ENCODE results near the gene SLC9A7. TPM values are rescaled to one million over a fixed set of nuclear protein-coding genes. Genes with fewer than 3 reads are reported as not detected.
A peak's percentile ranks its signal among the peaks of the same experiment; 100 is the strongest.

SLC9A7 gene
- total RNA-seq, 1 donor from 2014 or later: 1.4 TPM

DNA sequence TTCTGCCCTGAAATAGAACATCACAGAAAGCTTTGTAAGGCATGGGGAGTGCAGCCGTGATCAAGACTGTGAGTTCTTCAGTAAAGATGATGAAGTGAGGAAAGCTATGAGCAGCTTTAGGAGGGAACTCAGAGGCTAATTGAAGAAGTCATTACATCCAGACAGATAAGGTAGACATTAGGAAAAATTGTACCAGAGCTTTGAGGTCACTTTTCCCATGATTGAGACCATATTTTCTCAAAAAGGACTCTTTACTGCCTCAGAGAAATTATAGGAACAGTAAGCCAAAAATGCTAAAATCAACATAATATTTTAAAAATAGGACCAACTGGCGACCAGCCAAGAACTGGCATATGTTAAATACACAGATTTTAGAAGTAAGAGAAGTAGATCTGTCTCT is 174.2 kb downstream of the SLC9A7 start:
- no peaks in the 10 kb centered on the region for H3K27me3 Mint-ChIP-seq (ENCODE audit: unreplicated experiment)

DNA sequence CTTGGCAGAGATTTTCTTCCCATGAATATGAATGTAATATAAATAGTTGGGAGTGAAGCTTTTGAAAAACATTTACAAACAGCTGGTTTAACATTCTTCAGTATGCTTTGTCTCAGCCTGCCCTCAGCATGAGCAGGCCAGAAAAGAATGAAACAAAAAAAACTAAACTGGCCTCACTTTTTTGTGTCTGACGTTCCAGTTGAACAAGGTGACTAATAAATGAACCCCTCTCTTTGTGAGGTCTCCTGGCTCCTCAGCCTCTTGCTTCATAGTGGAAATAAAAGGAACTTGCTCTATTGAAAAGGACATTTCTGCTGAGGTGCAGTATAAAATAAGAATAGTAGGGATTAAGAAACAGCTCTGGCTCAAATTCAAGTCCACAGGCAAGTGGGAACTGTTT is 176.0 kb downstream of the SLC9A7 start:
- DNase-seq (ENCODE audit: extremely low spot score, unreplicated experiment): no peak
- TF ChIP-seq, protein P1, sequence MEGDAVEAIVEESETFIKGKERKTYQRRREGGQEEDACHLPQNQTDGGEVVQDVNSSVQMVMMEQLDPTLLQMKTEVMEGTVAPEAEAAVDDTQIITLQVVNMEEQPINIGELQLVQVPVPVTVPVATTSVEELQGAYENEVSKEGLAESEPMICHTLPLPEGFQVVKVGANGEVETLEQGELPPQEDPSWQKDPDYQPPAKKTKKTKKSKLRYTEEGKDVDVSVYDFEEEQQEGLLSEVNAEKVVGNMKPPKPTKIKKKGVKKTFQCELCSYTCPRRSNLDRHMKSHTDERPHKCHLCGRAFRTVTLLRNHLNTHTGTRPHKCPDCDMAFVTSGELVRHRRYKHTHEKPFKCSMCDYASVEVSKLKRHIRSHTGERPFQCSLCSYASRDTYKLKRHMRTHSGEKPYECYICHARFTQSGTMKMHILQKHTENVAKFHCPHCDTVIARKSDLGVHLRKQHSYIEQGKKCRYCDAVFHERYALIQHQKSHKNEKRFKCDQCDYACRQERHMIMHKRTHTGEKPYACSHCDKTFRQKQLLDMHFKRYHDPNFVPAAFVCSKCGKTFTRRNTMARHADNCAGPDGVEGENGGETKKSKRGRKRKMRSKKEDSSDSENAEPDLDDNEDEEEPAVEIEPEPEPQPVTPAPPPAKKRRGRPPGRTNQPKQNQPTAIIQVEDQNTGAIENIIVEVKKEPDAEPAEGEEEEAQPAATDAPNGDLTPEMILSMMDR (IDR thresholded peaks at IDR 0.05): no peak
- Mint-ChIP-seq H3K4me3 (ENCODE audit: unreplicated experiment) (no peak overlapping the region), H3K27ac (ENCODE audit: unreplicated experiment) (peak overlapping the region; percentile 84), H3K4me1 (ENCODE audit: unreplicated experiment) (peaks cover 60% of the 10 kb centered on the region), H3K9me3 (ENCODE audit: unreplicated experiment) (no peaks in the 10 kb centered on the region), H3K36me3 (ENCODE audit: unreplicated experiment) (no peaks in the 10 kb centered on the region), H3K27me3 (ENCODE audit: unreplicated experiment) (no peaks in the 10 kb centered on the region)

More for the DNA sequence above, 174.2 kb downstream of the SLC9A7 start:
- no peak for DNase-seq (ENCODE audit: extremely low spot score, unreplicated experiment)
- peak overlapping the region; percentile 84 for H3K27ac Mint-ChIP-seq (ENCODE audit: unreplicated experiment)
- H3K4me3 Mint-ChIP-seq (ENCODE audit: unreplicated experiment): no peak overlapping the region
- TF ChIP-seq, protein P1 (IDR thresholded peaks at IDR 0.05): no peak
- H3K4me1 Mint-ChIP-seq (ENCODE audit: unreplicated experiment): peaks cover 76% of the 10 kb centered on the region
- no peaks in the 10 kb centered on the region for H3K36me3 Mint-ChIP-seq (ENCODE audit: unreplicated experiment)
- no peaks in the 10 kb centered on the region for H3K9me3 Mint-ChIP-seq (ENCODE audit: unreplicated experiment)

DNA sequence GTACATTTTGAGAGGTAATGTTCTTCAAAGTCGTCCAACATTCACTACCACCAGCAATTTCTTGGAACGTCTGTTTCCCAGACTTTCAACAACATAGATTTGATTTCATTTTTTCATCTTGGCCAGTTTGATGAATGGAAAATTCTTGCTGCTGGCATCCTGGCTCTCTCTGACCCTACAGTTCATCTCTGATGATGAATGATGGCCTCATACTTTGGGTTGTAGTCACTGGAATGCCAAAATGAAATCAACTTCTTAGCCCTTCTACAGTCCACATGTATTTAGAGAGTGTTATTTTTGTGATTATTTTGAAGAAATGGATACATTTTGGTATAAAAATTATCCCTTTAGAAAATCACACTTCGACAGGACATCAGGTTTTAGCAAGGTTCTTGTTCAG is 176.6 kb downstream of the SLC9A7 start:
- Mint-ChIP-seq H3K27me3 (ENCODE audit: unreplicated experiment) (no peaks in the 10 kb centered on the region), H3K4me3 (ENCODE audit: unreplicated experiment) (no peak overlapping the region), H3K4me1 (ENCODE audit: unreplicated experiment) (peaks cover 58% of the 10 kb centered on the region), H3K27ac (ENCODE audit: unreplicated experiment) (peak overlapping the region; percentile 84), H3K36me3 (ENCODE audit: unreplicated experiment) (no peaks in the 10 kb centered on the region), H3K9me3 (ENCODE audit: unreplicated experiment) (no peaks in the 10 kb centered on the region)
- TF ChIP-seq, protein P1 (IDR thresholded peaks at IDR 0.05): no peak
- DNase-seq (ENCODE audit: extremely low spot score, unreplicated experiment): no peak

DNA sequence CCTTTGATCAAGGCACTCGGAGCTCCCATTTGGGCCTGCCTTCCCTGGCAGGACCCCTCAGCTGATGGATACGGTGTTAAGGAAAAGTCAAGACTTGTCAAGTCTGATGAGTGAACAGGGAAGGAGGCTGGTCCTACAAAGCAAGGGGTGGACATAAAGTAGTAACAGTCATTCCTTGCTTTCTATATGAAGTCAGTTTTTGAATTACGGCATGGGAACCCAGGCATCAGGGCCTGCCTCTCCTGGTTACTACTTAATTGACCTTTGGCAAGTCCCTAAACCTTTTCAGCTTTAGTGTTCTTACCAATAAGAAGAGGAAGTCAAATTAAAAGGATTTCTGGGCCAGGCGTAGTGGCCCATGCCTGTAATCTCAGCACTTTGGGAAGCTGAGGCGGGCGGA is 178.3 kb downstream of the SLC9A7 start:
- Mint-ChIP-seq H3K4me1 (ENCODE audit: unreplicated experiment) (peaks cover 59% of the 10 kb centered on the region), H3K9me3 (ENCODE audit: unreplicated experiment) (no peaks in the 10 kb centered on the region), H3K4me3 (ENCODE audit: unreplicated experiment) (peak overlapping the region; percentile 23), H3K36me3 (ENCODE audit: unreplicated experiment) (no peaks in the 10 kb centered on the region), H3K27me3 (ENCODE audit: unreplicated experiment) (no peaks in the 10 kb centered on the region), H3K27ac (ENCODE audit: unreplicated experiment) (no peak overlapping the region)
- no peak for DNase-seq (ENCODE audit: extremely low spot score, unreplicated experiment)
- TF ChIP-seq, protein P1 (IDR thresholded peaks at IDR 0.05): no peak

DNA sequence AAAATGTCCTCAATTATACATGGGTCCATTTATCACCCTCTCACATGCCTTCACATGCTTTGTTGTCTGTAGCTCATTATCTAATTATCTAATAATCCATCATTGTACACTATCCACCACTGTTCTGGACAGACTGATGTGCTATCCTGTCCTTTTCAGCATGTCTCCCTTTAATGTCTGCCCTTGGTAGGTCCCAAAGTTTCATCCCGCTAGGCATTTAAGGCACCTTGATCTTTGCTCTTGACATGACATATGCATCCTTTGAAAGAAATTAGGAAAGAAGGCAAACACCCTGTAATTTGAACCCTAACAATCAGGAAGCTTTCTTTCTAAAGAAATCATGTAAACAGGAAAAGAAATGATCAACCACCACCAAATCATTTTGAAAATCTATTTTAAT is 179.7 kb downstream of the SLC9A7 start:
- H3K36me3 Mint-ChIP-seq (ENCODE audit: unreplicated experiment): no peaks in the 10 kb centered on the region
- no peaks in the 10 kb centered on the region for H3K27me3 Mint-ChIP-seq (ENCODE audit: unreplicated experiment)
- no peaks in the 10 kb centered on the region for H3K9me3 Mint-ChIP-seq (ENCODE audit: unreplicated experiment)
- H3K27ac Mint-ChIP-seq (ENCODE audit: unreplicated experiment): no peak overlapping the region
- no peak for DNase-seq (ENCODE audit: extremely low spot score, unreplicated experiment)
- TF ChIP-seq, protein P1 (IDR thresholded peaks at IDR 0.05): no peak
- no peak overlapping the region for H3K4me3 Mint-ChIP-seq (ENCODE audit: unreplicated experiment)
- H3K4me1 Mint-ChIP-seq (ENCODE audit: unreplicated experiment): peaks cover 51% of the 10 kb centered on the region
